Activated CD4-positive, alpha-beta T cell treated with anti-CD3 and anti-CD28 coated beads, Interleukin-2, Interleukin-4, amounts not matched to agents 100 ng/mL and 50 ng/mL, durations not matched to agents 16 hours and 8 hours (primary cell): ENCODE results near the gene TMEM240.
"Not testable (repeated sequence)": the region's sequence is repeated elsewhere in the genome, so short reads cannot be mapped to it uniquely, and the experiment has no call there.

ENCODE experiments used
- DNase-seq: peaks from one replicate; pipeline ENCODE4 v3.0.0-alpha.2; 2020; ENCODE audit warnings: low spot score

The TMEM240 gene

GRCh38 chr1:1557688-1558087 lies 17.3 kb upstream of the TMEM240 start:
- DNase-seq: not testable (repeated sequence)

- not testable (repeated sequence) for DNase-seq
Observed at GRCh38 chr1:1556961-1557360, 16.5 kb upstream of the TMEM240 start.

GRCh38 chr1:1556505-1556904 lies 16.1 kb upstream of the TMEM240 start:
- no peak for DNase-seq

- no peak for DNase-seq
Observed at GRCh38 chr1:1554926-1555915, 14.8 kb upstream of the TMEM240 start.

- DNase-seq: no peak
Observed at GRCh38 chr1:1554550-1554925, 14.1 kb upstream of the TMEM240 start.

- DNase-seq: no peak
Observed at GRCh38 chr1:1553821-1554494, 13.5 kb upstream of the TMEM240 start.

- DNase-seq: no peak
Observed at GRCh38 chr1:1552263-1552639, 11.8 kb upstream of the TMEM240 start.

- no peak for DNase-seq
Observed at GRCh38 chr1:1551524-1552262, 11.3 kb upstream of the TMEM240 start.

GRCh38 chr1:1550591-1551432 lies 10.4 kb upstream of the TMEM240 start:
- no peak for DNase-seq

- DNase-seq: no peak
Observed at GRCh38 chr1:1550087-1550486, 9.7 kb upstream of the TMEM240 start.

- DNase-seq: no peak
Observed at GRCh38 chr1:1548591-1548990, 8.2 kb upstream of the TMEM240 start.

- no peak for DNase-seq
Observed at GRCh38 chr1:1547476-1547875, 7.1 kb upstream of the TMEM240 start.

- DNase-seq: no peak
Observed at GRCh38 chr1:1547011-1547410, 6.6 kb upstream of the TMEM240 start.

GRCh38 chr1:1545946-1546737 lies 5.7 kb upstream of the TMEM240 start:
- no peak for DNase-seq

- no peak for DNase-seq
Observed at GRCh38 chr1:1544544-1544943, 4.1 kb upstream of the TMEM240 start.

GRCh38 chr1:1543706-1544099 lies 3.3 kb upstream of the TMEM240 start:
- no peak for DNase-seq

- no peak for DNase-seq
Observed at GRCh38 chr1:1542766-1543705, 2.6 kb upstream of the TMEM240 start.

GRCh38 chr1:1541956-1542765 lies 1.7 kb upstream of the TMEM240 start:
- no peak for DNase-seq
